DOHH2 (cell line): Measurements from ENCODE around the gene RAB22A.

Source experiments
- CTCF ChIP-seq: fragments of 200-600 bp; sonication (generic); IDR thresholded peaks from one replicate; pipeline ENCODE4 v1.5.1; 2014; ENCODE audit warnings: antibody characterized with exemption, mild to moderate bottlenecking, low read depth, low read length; ENCODE audit not compliant: poor library complexity, severe bottlenecking
- EZH2phosphoT487 ChIP-seq: fragments of 200-600 bp; sonication (generic); IDR thresholded peaks from 2 replicates; pipeline ENCODE4 v1.6.1; 2017; ENCODE audit warnings: borderline replicate concordance, mild to moderate bottlenecking, antibody characterized with exemption, low read length, moderate library complexity, mixed read lengths

GRCh38 chr20:58399926-58400325, 90.4 kb downstream of the RAB22A start:
- TF ChIP-seq EZH2phosphoT487 (no peak), CTCF (no peak)
